HG03025 (cell line): ENCODE data around the gene MAN2B2.

ENCODE experiments used
- ATAC-seq: cut with Tn5 transposase; IDR thresholded peaks from one replicate; pipeline ENCODE4 v1.9.1; 2021; ENCODE audit warnings: mild to moderate bottlenecking, moderate library complexity; ENCODE audit not compliant: unreplicated experiment, low FRiP score

MAN2B2 gene

DNA sequence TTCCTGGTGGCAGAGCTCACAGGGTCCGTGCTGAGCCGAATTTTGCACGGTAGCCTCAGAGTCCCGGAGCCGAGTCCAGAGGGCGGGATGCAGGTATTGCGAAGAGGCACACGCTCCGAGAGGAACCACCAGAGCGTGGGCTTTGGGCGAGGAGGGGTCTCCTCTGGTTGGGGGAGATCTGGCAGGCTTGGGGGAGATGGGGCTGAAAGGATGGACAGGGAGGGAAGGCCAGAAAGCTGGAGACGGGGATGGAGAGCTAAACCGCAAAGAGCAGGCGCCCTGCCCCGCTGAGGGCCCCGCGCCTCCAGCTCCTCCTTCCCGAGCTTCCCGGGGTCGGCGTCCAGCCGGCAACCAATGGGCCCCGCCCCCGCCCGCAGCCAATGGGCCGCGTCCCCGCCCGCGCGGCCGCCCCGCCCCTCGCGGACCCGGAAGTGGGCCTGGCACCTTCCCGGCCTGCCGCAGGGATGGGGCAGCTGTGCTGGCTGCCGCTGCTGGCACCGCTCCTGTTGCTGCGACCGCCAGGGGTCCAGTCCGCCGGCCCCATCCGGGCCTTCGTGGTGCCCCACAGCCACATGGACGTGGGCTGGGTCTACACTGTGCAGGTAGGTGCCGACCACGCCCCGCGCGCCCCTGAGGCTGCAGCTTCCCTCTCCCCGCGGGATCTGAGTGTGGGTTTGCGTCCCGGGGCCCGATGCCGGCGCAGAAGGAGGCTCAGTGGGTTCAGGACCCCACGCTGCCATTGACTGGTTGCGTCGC, at the start of gene MAN2B2:
Gene MAN2B2 (plus strand): TSS at position 443 of the 756 bp plus-strand sequence. CDS start 22 bp downstream, at position 465.
- peak; percentile 86 for ATAC-seq

DNA sequence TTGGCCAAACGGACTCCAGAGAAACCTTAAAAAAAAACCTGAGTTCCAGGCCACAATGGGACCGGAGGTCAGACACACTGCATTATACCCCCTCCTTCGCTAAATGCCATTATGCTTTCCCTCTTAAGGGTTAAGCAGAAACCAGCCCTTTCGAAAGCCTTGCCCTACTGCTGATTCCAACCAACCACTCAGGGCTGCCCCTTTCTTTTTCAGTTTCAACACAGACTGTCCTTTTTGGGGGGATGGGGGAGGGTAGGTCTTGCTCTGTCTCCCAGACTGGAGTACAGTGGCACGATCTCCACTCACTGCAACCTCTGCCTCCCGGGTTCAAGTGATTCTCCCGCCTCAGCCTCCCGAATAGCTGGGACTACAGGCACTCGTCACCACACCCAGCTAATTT, 49.5 kb upstream of the MAN2B2 start:
- no peak for ATAC-seq

DNA sequence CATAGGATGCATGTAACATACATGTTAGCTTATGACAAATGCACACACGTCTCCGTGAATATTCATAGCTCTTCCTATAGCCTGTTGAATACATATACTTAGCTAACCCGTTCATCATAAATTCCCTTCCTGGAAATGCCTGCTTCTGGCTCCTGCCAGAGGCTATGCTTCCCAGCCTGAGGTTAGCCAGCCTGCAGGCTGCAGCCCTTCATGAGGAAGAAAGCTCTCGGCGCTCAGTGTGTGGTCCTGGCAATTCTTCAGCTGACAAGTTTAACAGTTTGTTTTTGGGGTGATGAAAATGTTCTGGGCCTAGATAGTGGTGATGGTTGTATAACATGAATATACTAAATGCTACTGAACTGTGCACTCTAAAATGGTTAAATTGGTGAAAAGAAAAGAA, 48.8 kb upstream of the MAN2B2 start:
- no peak for ATAC-seq

DNA sequence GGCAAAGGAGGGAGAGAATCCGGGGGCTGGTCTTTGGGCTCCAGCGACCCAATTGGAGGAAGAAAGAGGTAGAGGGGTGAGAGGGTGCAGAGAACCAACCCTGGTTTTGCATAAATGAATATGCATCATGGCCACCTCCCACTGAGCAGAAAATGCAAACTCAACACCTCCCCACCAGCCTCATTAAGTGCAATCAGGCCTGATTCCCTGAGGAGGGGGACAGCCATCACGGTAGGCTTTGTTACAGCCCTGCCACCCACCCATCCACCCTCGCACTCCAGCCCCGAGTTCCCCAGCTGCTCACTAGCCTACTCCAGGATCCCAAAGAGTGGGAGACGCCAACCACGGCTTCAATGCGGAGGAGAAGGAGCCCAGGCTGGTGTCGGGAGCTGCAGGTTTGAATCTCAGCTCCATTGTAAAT, 48.3 kb upstream of the MAN2B2 start:
- no peak for ATAC-seq

DNA sequence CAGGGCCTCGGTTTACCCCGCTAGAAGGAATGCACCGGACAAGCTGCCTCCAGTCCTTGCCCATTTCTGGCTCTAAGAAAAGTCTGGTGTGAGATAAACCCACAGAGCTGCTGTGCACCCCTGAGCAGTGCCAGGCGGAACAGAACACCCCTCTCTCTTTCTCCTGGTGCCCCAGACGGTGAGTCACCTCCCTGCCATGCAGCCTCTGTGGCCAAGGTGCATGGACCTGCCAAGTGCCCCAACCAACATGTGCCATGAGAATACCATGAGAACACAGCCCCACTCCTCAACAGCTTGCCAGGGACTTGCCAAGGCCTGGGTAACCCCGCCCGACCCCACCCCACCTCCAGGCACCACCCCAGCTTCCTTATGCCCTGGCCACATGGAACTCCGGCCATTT, 47.7 kb upstream of the MAN2B2 start:
- no peak for ATAC-seq

DNA sequence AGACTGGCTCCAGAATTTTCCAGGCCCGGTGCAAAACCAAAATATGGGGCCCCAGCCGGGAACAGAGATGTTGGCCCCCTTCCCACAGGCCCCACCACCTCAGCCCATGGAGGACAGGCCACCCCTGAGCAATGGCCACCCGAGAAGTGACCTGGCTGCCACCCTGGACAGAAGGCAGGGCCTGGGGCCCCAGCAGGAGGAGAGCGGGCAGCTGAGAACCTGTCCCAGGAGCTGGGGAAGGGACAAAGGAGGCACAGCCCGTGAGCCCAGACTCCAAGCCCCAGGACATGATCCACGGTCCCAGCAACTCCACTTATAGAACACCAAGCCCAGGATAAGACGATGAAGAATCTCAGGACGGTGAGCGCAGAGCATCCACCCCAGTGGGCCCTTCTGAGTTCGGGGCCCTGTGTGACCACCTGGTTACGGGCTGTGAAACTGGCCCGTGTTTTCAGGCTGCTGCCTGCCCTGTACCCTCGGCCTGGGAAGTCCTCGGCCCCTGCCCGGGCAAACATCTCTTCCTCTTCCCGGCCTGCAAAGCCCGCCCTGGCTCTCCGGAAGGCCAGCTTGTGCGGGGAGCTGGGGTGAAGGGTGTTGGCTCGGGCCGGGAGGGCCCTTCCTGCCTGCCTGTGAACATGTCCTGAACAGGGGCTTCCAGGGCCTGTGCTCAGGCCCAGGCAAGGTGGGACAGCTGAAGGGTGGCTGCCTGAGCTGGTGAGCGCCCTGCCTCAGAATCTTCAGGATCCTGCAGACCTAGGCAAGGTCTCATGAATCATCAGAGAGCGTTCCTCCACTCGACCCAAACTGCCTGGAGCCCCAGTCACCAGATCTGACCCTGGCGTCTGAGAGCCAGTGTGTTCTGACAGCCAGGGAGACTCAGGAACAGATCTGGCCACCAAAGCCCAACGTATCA, 47.0 kb upstream of the MAN2B2 start:
- ATAC-seq = no peak

DNA sequence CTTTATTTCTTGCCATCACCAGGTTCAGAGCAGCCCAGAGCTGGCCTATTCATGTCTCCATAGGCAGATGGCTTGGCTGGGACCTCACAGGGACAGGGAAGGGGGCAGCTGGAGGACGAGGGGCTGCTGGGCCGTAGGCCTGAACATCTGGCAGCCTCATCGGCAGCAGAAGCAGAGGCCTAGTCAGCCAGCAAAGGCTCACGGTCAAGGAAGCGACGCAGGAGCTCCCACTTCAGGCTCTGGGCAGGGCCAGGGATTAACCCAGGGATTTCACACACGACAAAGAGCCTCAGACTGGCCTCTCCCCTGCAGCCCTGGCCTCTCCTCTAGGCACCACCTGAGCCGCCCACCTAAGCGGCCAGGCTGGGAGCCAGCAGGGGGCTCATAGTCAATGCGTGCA, 46.0 kb upstream of the MAN2B2 start:
- no peak for ATAC-seq

DNA sequence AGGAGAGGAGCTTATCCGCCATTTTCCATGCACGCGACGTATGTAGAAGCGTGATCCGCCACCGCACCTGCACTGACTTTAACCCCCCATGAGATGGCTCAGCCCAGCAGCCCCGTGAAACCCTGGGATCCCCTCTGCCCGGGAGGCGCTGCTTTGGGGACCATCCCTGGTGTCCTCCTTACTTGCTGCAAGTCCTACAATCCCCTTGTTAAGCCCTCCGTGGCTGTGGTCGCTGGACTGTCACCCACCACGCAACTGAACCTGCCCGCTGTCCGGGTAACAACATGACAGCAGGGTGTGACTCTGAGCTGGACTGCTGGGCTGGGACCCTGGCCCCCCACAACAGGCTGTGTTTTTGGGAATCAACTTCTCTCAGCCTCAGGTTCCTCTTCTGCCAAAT, 44.7 kb upstream of the MAN2B2 start:
- no peak for ATAC-seq

DNA sequence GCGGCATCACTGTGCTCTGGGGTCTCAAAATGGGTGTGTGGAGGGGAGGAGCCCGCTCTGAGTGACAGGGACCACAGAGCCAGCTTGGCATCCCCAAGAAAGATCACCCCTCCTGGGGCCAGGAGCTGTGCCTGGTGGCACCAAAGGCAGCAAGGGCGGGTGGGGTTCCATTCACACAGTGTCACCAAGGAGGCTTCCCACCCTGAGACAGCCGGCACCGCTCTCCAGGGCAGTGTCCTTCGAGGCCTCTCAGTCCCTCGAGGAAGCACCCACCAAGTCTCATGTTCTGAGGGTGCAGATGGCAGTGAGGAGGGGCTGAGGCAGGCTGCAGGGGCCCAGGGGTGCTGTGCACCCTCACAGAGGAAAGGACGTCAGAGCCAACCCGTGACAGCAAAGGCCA, 44.0 kb upstream of the MAN2B2 start:
- ATAC-seq = no peak

DNA sequence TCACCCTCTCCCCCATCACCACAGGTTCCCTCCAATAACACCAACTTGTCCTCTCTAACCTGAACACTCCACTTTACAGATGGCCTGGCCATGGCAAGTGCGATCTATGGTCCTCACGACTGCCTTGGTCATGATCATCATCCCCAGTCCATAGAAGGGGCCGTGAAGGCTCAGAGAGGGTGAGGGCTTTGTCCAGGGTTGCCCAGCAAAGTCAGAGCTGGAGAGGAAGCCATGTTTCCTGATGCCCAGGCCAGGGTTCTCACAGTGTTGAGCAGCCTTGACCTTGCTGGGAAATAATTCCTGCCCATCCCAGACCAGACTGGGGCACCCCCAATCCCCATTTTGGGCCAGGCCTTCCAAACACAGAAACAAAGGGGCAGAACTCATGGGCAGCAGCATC, 42.9 kb upstream of the MAN2B2 start:
- no peak for ATAC-seq

DNA sequence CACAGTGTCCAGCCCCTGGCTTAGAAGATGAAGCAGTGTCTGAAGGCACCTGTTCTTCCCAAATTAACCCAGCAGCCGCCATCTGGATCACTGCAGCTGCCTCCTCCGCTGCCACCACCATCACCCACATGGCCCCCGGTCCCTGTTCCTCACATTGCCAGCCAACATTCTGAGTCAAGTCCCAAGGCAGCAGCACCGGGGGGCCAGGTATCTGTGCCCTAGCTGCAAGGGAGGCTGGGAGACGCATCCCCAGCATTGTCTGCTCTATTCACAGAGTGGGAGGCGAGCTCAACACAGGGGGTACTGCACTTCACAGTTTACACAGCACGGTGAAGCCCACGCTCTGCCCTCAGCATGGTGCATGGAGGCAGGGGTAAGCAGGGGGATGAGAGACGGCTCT, 42.3 kb upstream of the MAN2B2 start:
- no peak for ATAC-seq

DNA sequence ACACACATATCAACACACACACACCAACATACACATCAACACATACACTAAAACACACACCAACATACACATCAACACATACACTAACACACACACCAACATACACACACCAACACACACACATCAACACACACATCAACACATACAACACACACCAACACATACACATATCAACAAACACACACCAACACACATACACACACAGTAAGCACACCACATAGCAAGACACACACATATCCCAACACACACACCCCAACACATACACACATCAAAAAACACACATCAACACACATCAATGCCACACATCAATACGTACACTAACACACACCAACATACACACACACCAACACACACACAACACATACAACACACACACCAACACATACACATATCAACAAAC, 40.9 kb upstream of the MAN2B2 start:
- no peak for ATAC-seq

DNA sequence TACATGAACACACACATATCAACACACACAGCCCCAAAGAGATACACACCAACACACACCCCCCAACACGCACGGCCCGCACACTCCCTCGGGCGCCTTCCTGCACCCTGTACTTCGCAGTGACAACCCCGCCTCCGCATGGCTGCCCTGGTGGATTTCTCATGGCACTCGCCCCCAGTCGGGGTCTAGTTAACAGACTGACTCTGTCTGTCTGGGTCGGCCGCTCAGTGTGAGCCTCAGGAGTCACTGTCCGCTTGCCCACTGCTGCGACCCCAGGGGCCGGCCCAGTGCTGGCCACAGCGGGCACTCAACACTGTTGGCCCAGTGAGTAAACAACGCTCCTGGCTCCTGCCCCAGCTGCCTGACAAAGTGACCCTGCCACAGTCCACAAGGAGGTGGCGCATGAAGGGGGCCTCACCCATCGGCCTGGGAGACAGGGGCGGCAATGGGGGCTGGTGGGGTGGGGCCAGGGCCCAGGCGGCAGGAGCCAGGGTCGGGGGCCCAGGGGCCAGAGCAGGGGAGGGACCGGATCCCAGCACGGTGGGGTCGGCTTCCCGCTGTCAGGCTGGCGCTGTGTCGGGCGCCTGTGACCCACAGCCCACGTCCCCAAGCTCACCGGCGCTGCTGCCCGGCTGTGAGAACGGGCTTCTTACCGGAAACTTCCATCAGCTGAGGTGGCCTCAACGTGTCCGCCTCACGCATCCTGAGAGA, 40.2 kb upstream of the MAN2B2 start:
- no peak for ATAC-seq

DNA sequence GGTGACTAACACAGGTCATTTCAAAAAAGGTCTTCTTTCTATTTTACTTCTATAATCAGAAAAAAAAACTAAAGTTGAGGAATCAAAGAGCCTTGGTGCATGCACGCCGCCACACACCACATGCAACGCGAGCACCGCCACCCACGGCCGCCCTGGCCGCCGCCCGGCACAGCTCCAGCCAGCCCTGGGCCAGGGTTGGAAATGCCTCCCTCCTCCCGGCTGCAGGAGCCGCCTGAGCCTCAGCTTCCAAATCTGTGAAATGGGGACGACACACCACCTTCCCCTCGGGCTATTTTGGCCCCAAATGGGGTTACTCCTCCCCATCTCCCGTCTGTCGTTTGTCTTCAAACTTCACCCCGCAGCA, 39.7 kb upstream of the MAN2B2 start:
- ATAC-seq = no peak

DNA sequence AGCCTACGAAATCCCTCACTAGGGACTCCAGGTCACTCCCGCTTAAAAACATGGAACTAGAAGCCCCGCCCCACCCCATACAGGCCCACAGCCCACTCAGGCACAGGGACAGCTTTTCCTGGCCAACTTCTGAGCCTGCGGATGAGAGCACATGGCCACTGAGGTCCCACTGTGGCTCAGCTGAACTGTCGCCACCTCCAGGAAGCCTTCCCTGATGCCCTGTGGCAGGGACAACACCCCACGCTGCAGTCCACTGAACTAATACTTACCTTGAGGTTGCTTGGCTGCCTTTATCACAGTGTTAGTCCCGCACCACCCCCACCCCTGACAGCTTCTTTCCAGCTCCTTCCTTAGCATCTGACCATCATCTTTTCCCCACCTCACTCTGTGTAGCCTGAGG, 39.3 kb upstream of the MAN2B2 start:
- no peak for ATAC-seq

DNA sequence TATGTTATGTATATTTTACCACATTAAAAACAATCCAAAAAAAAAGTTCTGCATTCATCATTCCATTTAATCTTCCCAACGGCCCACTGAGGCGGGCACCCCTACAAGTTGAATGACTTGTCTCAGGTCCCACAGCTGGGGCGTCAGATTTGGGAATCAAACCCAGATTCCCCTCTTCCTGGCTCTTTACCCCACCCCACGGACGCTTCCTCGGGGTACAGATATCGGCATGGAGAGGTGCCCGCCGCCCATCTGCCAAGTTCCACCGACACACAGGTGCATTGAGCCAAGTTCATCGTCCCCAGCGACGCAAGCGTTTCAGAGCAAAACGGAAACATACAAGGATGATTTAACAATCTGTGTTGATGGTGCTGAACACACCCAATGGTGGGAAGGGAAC, 36.9 kb upstream of the MAN2B2 start:
- no peak for ATAC-seq

DNA sequence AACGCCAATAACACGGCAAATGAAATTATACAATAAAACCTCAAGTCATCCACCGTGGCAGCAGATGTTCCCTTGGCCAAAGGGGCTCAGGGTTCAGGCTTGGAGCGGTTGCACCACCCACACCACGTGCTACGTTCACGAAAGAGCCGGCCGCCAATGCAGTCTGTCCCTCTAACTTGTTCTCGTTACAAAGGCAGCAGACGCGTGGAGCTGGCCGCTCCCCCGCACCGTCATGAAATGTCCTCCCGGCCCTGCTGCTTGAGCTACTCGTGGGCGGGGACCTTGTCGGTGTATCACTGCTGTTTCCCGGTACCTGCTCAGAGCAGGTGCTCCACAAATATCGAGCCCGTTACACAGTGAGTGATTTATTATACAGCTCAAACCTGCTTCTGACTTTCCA, 36.4 kb upstream of the MAN2B2 start:
- ATAC-seq = no peak

DNA sequence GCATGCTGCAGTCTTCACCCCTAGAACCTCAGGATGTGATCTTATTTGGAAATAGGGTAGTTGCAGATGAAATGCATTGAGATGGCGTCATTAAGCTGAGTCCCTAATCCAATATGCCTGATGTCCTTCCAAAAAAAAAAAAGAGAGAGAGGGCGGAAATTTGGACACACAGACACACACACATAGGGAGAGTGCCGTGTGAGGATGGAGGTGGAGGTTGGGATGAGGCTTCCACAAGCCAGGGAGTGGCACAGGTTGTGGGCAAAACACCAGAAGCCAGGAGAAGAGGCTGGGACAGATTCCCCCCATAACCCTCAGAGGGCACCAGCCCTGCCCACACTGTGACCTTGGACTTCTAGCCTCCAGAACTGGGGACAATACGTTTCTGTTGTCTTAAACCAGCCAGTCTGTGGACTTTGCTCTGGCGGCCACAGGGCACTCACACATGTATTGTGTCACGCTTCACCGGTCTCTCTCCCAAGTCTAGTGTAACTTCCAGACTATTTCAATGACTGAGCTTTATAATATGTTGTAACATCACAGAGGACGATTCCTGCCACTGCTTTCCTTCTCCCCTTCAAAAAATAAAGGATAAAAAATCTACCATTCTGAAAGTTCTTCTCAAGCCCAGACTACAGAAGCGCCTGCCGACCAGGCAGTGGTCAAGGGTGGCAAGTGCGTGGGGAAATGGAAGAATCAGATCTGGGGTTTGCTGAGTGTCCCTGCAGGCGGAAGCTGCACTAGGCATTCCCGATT, 35.8 kb upstream of the MAN2B2 start:
- no peak for ATAC-seq

DNA sequence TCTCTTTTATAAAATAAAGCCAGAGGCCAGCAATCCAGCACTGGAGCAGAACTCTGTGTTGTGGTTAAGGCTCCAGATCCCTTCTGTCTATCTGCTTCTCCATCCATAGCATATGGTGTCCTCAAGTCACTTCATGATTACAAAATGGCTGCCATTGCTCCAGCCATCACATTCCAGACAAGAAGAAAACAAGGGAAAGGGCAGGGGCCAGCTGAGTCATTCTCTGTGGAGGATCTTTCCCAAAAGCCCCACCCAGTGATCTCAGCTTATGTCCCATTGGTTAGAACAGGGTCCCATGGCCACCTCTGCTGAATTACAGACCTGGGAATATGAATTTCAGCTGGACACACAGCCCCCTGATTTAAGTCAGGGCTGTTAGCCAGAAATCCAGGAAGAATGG, 34.1 kb upstream of the MAN2B2 start:
- no peak for ATAC-seq

DNA sequence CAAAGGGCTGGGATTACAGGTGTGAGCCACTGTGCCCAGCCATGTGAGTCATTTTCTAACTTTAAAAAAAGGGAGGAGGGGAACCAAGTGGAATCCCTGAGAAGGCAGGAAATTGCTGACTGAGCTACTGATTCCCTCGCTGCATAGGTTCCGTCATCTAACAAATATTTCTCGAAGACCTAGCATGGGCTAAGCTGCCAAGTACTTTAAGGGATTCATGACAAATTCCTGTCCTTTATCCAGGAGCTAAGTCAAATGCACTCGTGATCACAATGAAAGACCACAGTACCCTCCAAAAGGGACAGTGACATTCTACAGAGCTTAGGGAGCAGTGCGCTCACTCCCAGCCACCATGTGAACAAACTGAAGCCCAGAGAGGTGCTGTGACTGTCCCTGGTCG, 33.2 kb upstream of the MAN2B2 start:
- no peak for ATAC-seq

DNA sequence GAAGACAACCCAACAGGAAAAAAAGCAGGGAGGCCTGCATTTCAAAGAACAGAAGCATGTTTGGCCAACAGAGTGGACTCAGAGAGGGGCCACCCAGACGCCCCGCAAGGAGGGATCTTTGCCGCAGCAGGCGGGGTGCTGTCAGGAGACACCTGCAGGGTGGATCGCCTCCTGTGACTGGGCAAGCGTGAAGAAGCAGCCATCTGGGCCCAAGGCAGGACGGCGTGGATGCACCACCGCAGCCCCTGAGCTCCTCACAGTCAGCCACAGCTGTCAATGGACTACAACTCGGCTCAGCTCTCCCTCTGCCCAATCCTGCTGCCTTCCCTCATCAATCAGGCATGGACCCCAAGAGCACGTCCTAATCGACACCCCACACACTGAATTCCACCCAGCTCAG, 32.0 kb upstream of the MAN2B2 start:
- no peak for ATAC-seq
